ENCODE results near the gene CLIP2. TPM values are rescaled to one million over a fixed set of nuclear protein-coding genes. Genes with fewer than 3 reads are reported as not detected.

Gene CLIP2
- total RNA-seq, 2 experiments from 2014 or later, result 3.6 to 6.3 TPM

DNA sequence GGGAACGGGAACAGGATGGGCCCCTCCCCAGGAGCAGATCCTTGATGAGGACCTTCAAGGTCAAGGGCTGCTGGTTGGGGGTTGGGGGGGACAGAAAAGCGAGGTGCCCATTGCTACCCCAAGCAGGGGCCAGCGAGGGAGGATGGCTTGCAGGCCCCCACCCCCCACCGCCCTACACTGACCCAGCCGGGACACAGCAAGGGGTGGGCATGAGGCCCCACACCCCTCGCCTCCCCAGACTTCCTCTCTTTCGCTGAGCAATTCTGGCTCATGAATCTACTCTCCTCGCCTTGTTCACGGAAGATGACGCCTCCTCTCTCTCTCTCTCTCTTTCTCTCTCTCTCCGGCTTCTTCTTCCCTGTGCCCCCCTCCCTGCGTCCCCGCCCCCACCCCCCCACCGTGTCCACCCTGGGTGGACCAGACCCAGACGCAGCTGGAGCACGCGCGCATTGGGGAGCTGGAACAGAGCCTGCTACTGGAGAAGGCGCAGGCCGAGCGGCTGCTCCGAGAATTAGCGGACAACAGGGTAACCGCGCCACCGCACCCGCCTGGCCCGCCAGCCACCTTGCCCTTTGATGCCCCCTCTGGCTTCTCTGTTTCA is 83.4 kb downstream of the CLIP2 start:
- intact Hi-C loops (cut with micrococcal nuclease; ENCODE audit: unreplicated experiment), result no loop called here
- CTCF ChIA-PET (ENCODE audit: unreplicated experiment), result no interaction called here
- Histone ChIP-seq H3K9me2 (ENCODE audit: insufficient read depth, low read length) (no peaks in the 10 kb centered on the region), H3K4me2 (ENCODE audit: low read length) (peak overlapping the region; percentile 69), H4K20me1 (ENCODE audit: insufficient read depth, low read length) (no peaks in the 10 kb centered on the region), H3K9me3 (ENCODE audit: low read length) (no peaks in the 10 kb centered on the region), H3K4me3 (ENCODE audit: low read depth, low read length, poor library complexity, severe bottlenecking) (no peak overlapping the region), H3K27ac (ENCODE audit: low read depth, low read length, poor library complexity, severe bottlenecking) (no peak overlapping the region), H3K4me1 (ENCODE audit: insufficient read depth, low read length, poor library complexity, severe bottlenecking) (peaks cover 26% of the 10 kb centered on the region), H3K79me2 (ENCODE audit: insufficient read depth, low read depth, low read length) (no peaks in the 10 kb centered on the region), H3K36me3 (ENCODE audit: insufficient read depth, low read length) (no peaks in the 10 kb centered on the region), H2AFZ (ENCODE audit: low read length) (no peak overlapping the region; the same call in 1 of the 2 replicates)
- POLR2A ChIA-PET, result interaction anchor here (1.0 to 1.2 kb wide), 2 partner anchors 30 to 85 kb away, joined by 3 read pairs; no protein-coding TSS in a partner anchor
- no TSS peak for BruUV-seq (replicated peaks)
- DNase-seq (ENCODE audit: low spot score), result no peak
- no peak for TF ChIP-seq EZH2phosphoT487 (IDR thresholded peaks at IDR 0.05; ENCODE audit: borderline replicate concordance, low read depth, low read length)
- TF ChIP-seq, protein P1, sequence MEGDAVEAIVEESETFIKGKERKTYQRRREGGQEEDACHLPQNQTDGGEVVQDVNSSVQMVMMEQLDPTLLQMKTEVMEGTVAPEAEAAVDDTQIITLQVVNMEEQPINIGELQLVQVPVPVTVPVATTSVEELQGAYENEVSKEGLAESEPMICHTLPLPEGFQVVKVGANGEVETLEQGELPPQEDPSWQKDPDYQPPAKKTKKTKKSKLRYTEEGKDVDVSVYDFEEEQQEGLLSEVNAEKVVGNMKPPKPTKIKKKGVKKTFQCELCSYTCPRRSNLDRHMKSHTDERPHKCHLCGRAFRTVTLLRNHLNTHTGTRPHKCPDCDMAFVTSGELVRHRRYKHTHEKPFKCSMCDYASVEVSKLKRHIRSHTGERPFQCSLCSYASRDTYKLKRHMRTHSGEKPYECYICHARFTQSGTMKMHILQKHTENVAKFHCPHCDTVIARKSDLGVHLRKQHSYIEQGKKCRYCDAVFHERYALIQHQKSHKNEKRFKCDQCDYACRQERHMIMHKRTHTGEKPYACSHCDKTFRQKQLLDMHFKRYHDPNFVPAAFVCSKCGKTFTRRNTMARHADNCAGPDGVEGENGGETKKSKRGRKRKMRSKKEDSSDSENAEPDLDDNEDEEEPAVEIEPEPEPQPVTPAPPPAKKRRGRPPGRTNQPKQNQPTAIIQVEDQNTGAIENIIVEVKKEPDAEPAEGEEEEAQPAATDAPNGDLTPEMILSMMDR (conservative IDR thresholded peaks at IDR 0.05; ENCODE audit: low read length), result no peak

- Histone ChIP-seq H3K4me1 (ENCODE audit: insufficient read depth, low read length, poor library complexity, severe bottlenecking) (peaks cover 26% of the 10 kb centered on the region), H3K9me2 (ENCODE audit: insufficient read depth, low read length) (no peaks in the 10 kb centered on the region), H3K36me3 (ENCODE audit: insufficient read depth, low read length) (no peaks in the 10 kb centered on the region), H3K27ac (ENCODE audit: low read depth, low read length, poor library complexity, severe bottlenecking) (no peak overlapping the region), H3K79me2 (ENCODE audit: insufficient read depth, low read depth, low read length) (no peaks in the 10 kb centered on the region), H4K20me1 (ENCODE audit: insufficient read depth, low read length) (no peaks in the 10 kb centered on the region), H3K9me3 (ENCODE audit: low read length) (no peaks in the 10 kb centered on the region), H2AFZ (ENCODE audit: low read length) (no peak overlapping the region), H3K4me3 (ENCODE audit: low read depth, low read length, poor library complexity, severe bottlenecking) (no peak overlapping the region), H3K4me2 (ENCODE audit: low read length) (no peak overlapping the region)
- DNase-seq (ENCODE audit: low spot score), result no peak
- TF ChIP-seq, protein P1 (conservative IDR thresholded peaks at IDR 0.05; ENCODE audit: low read length), result no peak
- TF ChIP-seq EZH2phosphoT487 (IDR thresholded peaks at IDR 0.05; ENCODE audit: borderline replicate concordance, low read depth, low read length), result no peak
- ChIA-PET CTCF (ENCODE audit: unreplicated experiment) (no interaction called here), POLR2A (no interaction called here)
- intact Hi-C loops (cut with micrococcal nuclease; ENCODE audit: unreplicated experiment), result no loop called here
- BruUV-seq (replicated peaks), result no TSS peak
These were observed 84.3 kb downstream of the CLIP2 start for GRCh38 chr7:74373536-74373935.

DNA sequence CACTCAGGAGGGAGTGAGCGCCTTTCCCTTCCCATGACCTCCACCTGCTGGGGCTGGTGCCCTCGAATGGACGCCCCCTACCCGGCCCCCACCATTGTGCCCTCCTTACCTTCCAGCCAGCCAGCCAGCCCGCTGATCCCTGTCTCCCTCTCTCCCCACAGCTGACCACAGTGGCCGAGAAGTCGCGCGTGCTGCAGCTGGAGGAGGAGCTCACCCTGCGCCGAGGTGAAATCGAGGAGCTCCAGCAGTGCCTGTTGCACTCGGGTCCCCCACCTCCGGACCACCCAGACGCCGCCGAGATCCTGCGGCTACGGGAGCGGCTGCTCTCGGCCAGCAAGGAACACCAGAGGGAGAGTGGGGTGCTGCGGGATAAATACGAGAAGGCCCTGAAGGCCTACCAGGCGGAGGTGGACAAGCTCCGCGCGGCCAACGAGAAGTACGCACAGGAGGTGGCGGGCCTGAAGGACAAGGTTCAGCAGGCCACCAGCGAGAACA is 86.6 kb downstream of the CLIP2 start:
- ChIA-PET POLR2A (no interaction called here), CTCF (ENCODE audit: unreplicated experiment) (interaction anchor here (0.5 kb wide), 1 partner anchor 18 kb away, joined by 4 read pairs; no protein-coding TSS in a partner anchor)
- no peak overlapping the region for H3K4me2 ChIP-seq (ENCODE audit: low read length)

More for the DNA sequence above, 86.6 kb downstream of the CLIP2 start:
- H3K9me2 ChIP-seq (ENCODE audit: insufficient read depth, low read length), result no peaks in the 10 kb centered on the region
- no peaks in the 10 kb centered on the region for H4K20me1 ChIP-seq (ENCODE audit: insufficient read depth, low read length)
- no peaks in the 10 kb centered on the region for H3K36me3 ChIP-seq (ENCODE audit: insufficient read depth, low read length)
- H3K4me3 ChIP-seq (ENCODE audit: low read depth, low read length, poor library complexity, severe bottlenecking), result no peak overlapping the region
- no peaks in the 10 kb centered on the region for H3K79me2 ChIP-seq (ENCODE audit: insufficient read depth, low read depth, low read length)
- no peak for DNase-seq (ENCODE audit: low spot score)
- H3K4me1 ChIP-seq (ENCODE audit: insufficient read depth, low read length, poor library complexity, severe bottlenecking), result peaks cover 23% of the 10 kb centered on the region
- no peaks in the 10 kb centered on the region for H3K9me3 ChIP-seq (ENCODE audit: low read length)
- BruUV-seq (replicated peaks), result no TSS peak
- H3K27ac ChIP-seq (ENCODE audit: low read depth, low read length, poor library complexity, severe bottlenecking), result no peak overlapping the region
- no peak overlapping the region for H2AFZ ChIP-seq (ENCODE audit: low read length)
- no peak for TF ChIP-seq EZH2phosphoT487 (IDR thresholded peaks at IDR 0.05; ENCODE audit: borderline replicate concordance, low read depth, low read length)
- TF ChIP-seq, protein P1 (conservative IDR thresholded peaks at IDR 0.05; ENCODE audit: low read length), result no peak
- intact Hi-C loops (cut with micrococcal nuclease; ENCODE audit: unreplicated experiment), result no loop called here

Measured in OCI-LY7 (cell line).